Activated T-cell treated with anti-CD3 and anti-CD28 coated beads, Interleukin-2, amount 50 U/mL, for 4 hours (primary cell): ENCODE results near the gene DAPK1. TPM values are rescaled to one million over a fixed set of nuclear protein-coding genes. Genes with fewer than 3 reads are reported as not detected.

ENCODE experiments used
- ATAC-seq, 2 donors: fragments of 200-7000 bp; cut with Tn5 transposase; one replicate each; pipeline ENCODE4 v1.10.0; 2021
- DNase-seq: peaks from one replicate; pipeline ENCODE4 v3.0.0-alpha.2; 2020
- H3K27me3 Mint-ChIP-seq: one replicate; pipeline ENCODE4 v1.8.0; 2021; ENCODE audit warnings: low read depth, mixed read lengths
- H3K36me3 Mint-ChIP-seq: one replicate; pipeline ENCODE4 v1.8.0; 2022; ENCODE audit warnings: mixed read lengths; ENCODE audit not compliant: insufficient read depth
- H3K4me1 Mint-ChIP-seq: one replicate; pipeline ENCODE4 v1.8.0; 2021; ENCODE audit warnings: low read depth, mixed read lengths
- H3K4me3 Mint-ChIP-seq: one replicate; pipeline ENCODE4 v1.8.0; 2021; ENCODE audit warnings: mild to moderate bottlenecking, moderate library complexity, mixed read lengths
- H3K9me3 Mint-ChIP-seq: one replicate; pipeline ENCODE4 v1.8.0; 2021; ENCODE audit warnings: mixed read lengths
- total RNA-seq, 3 donors: library from RNA; stranded (reverse); gene quantifications; one replicate each; pipeline ENCODE4 v1.2.1, GENCODE V29; 2021

The DAPK1 gene
- total RNA-seq, 3 donors from 2014 or later, result 2.7 to 4.2 (median 4.0) TPM

- no peak for ATAC-seq
Observed at GRCh38 chr9:87614397-87614796, 116.7 kb downstream of the DAPK1 start.

DNA sequence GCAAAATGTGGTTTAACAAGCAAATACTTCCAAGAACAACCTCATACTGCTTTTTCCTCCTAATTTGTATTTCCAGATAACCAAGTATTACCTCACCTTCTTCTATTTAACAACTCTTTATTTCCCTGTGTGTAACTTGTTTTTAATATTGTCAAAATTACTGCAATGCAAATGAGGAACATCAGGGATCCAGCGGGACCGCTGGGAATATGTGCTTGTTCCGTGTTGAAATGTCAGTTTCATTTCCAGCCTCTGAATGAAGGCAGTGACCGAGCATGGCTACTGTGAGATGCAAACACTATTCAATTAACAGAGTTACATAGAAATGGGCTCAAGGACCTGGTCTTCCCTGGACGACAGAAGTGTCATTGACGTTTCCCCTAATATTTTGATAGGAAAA lies 117.5 kb downstream of the DAPK1 start:
- H3K4me3 Mint-ChIP-seq, result no peak overlapping the region
- H3K4me1 Mint-ChIP-seq, result no peaks in the 10 kb centered on the region
- no peaks in the 10 kb centered on the region for H3K36me3 Mint-ChIP-seq
- H3K27me3 Mint-ChIP-seq, result peaks cover 14% of the 10 kb centered on the region
- DNase-seq (no peak), ATAC-seq (no peak)
- no peaks in the 10 kb centered on the region for H3K9me3 Mint-ChIP-seq

More at GRCh38 chr9:87614397-87614796, 116.7 kb downstream of the DAPK1 start:
- no peak for DNase-seq
- no peaks in the 10 kb centered on the region for H3K4me1 Mint-ChIP-seq
- no peaks in the 10 kb centered on the region for H3K36me3 Mint-ChIP-seq
- H3K4me3 Mint-ChIP-seq, result no peak overlapping the region
- no peaks in the 10 kb centered on the region for H3K9me3 Mint-ChIP-seq
- peaks cover 14% of the 10 kb centered on the region for H3K27me3 Mint-ChIP-seq

DNA sequence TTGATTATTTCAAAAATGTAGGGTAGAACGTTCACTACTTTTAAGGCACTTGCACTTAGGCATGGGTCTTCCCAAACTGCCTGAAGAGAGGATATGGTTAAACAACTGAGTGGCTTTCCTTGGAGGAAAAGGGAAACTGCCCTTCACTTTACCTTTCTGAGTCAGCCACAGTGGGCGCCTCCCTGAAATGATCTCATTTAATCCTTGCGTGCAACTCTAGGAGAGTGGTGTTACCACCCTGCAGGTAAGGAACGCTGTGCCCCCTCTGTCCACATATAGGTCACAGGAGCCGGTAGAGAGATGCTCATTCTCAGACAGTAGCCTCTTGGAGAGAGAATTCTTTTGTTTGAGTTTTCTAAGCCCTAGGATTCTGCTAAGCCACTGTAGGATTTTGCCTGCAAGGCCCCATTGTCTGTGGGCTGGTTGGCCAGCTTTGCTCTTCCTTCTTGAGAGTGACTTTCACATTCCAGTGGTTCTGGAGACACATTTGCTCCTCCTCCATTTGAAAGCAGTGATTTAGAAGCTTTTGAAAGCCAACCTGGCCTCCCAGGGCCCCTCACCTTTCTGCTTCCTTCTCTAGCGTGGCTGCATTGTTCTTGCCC lies 118.0 kb downstream of the DAPK1 start:
- ATAC-seq, result no peak
- H3K4me3 Mint-ChIP-seq, result no peak overlapping the region

GRCh38 chr9:87618226-87618625 lies 120.6 kb downstream of the DAPK1 start:
- no peak for ATAC-seq
- no peak for DNase-seq
- Mint-ChIP-seq H3K27me3 (peaks cover 7% of the 10 kb centered on the region), H3K9me3 (no peaks in the 10 kb centered on the region), H3K4me1 (no peaks in the 10 kb centered on the region), H3K36me3 (no peaks in the 10 kb centered on the region), H3K4me3 (no peak overlapping the region)

More for the DNA sequence above, 118.0 kb downstream of the DAPK1 start:
- Mint-ChIP-seq H3K9me3 (no peaks in the 10 kb centered on the region), H3K36me3 (no peaks in the 10 kb centered on the region), H3K27me3 (peaks cover 12% of the 10 kb centered on the region), H3K4me1 (no peaks in the 10 kb centered on the region)
- DNase-seq, result no peak

DNA sequence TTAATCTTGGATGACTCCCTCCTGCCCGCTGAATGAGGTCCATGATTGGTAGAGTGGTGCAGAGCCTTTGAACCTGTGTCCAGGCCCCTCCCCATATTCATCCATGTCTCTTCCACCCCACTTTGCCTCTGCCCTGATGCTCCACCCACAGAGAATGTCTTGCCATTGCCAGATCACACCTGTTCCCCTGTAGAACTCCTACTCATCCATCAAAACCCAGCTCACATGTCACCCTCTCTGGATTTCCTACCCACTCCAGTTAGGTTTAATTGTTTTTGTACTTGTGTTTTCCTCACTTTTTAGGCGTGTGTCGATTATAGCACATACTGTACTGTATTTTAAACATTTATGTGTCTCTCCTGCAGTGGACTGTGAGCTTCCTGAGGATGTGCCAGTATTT lies 121.3 kb downstream of the DAPK1 start:
- no peak for DNase-seq
- H3K27me3 Mint-ChIP-seq, result peaks cover 7% of the 10 kb centered on the region
- no peak overlapping the region for H3K4me3 Mint-ChIP-seq
- H3K36me3 Mint-ChIP-seq, result no peaks in the 10 kb centered on the region
- no peaks in the 10 kb centered on the region for H3K4me1 Mint-ChIP-seq
- no peak for ATAC-seq
- H3K9me3 Mint-ChIP-seq, result no peaks in the 10 kb centered on the region

DNA sequence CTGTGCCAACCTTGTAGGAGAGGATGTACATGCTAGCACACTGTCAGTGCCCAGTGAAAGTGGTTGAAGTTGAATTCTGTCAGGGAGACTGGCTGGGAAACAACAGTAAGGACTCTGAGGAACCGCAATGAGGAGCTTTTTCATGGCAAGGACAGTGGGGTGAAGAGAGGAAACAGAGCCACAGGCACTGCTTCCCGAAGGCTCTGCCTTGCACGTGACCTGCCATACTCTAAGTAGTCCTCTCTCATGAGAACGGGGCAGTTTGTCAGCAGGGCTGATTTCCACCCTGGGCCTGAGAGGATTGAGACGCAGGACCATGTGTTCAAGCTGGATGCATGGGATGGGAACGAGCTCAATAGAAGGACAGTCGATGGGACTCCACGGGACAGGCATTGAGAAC lies 121.7 kb downstream of the DAPK1 start:
- DNase-seq, result no peak
- Mint-ChIP-seq H3K4me3 (no peak overlapping the region), H3K27me3 (peaks cover 7% of the 10 kb centered on the region), H3K9me3 (no peaks in the 10 kb centered on the region), H3K4me1 (no peaks in the 10 kb centered on the region), H3K36me3 (no peaks in the 10 kb centered on the region)
- no peak for ATAC-seq

- Mint-ChIP-seq H3K9me3 (peaks cover 3% of the 10 kb centered on the region), H3K27me3 (peaks cover 7% of the 10 kb centered on the region), H3K4me1 (no peaks in the 10 kb centered on the region), H3K4me3 (no peak overlapping the region), H3K36me3 (no peaks in the 10 kb centered on the region)
- ATAC-seq (no peak), DNase-seq (no peak)
Observed at GRCh38 chr9:87620731-87621322, 123.2 kb downstream of the DAPK1 start.

DNA sequence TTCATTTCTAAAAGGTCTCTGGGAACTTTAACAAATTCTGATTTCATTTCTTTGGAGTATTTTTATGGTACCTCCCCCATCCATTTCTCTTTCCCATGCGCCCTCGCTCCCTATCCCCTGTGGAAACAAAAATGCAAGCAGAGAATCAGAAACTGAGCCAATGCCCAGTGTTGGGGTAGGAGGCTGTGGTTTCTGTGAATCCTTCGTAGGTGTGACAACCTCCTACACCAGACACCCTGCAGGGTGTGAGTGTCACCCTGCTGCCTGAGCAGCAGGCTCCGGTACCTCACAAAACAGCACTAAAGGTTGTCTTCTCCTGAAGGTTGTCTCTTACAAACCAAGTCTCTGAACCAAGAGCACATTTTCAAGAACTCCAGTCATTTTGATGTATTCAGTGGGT lies 124.4 kb downstream of the DAPK1 start:
- no peaks in the 10 kb centered on the region for H3K4me1 Mint-ChIP-seq
- H3K27me3 Mint-ChIP-seq, result peaks cover 7% of the 10 kb centered on the region
- ATAC-seq (no peak), DNase-seq (no peak)
- peaks cover 3% of the 10 kb centered on the region for H3K9me3 Mint-ChIP-seq
- no peaks in the 10 kb centered on the region for H3K36me3 Mint-ChIP-seq
- H3K4me3 Mint-ChIP-seq, result no peak overlapping the region

DNA sequence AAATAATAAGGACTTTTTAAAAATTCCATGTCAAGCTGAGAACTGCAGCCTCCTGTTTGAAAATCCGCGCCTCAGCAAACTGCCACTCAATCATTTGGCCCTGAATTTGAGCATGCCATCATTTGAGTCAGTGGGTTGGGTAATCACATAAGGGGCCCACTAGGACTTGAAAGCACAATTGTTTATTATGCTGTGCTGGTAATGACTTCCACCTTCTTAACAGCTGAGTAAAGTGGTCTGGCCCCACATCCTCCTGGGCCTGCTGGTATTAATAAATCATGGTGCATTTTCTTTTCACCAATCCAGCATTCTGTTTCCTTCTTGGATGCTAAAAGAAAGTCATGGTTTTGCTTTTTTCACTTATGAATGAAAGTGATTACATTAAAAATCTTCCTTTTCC lies 125.3 kb downstream of the DAPK1 start:
- H3K27me3 Mint-ChIP-seq, result peaks cover 2% of the 10 kb centered on the region
- no peaks in the 10 kb centered on the region for H3K4me1 Mint-ChIP-seq
- DNase-seq (no peak), ATAC-seq (no peak)
- H3K36me3 Mint-ChIP-seq, result no peaks in the 10 kb centered on the region
- peaks cover 3% of the 10 kb centered on the region for H3K9me3 Mint-ChIP-seq
- H3K4me3 Mint-ChIP-seq, result no peak overlapping the region

DNA sequence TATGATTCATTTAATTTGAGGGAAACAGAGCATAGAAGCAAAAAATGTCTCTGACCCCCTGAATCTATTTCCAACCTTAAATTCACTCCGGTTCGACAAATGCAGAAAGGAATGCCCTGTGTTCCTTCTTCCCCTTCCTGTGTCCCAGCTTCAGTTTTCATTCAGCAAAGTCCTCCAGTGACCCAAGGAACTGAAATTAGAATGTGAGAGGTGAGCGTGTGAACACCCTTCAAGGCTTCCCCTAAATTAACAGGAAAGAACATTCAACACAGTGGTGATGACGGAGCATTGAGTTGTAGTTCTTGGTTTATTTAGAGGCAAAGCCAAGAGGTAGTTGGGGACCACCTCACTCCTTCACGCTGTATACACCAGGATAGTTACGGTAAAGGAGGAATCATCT lies 130.7 kb downstream of the DAPK1 start:
- ATAC-seq (no peak), DNase-seq (no peak)
- Mint-ChIP-seq H3K9me3 (peaks cover 3% of the 10 kb centered on the region), H3K27me3 (no peaks in the 10 kb centered on the region), H3K36me3 (no peaks in the 10 kb centered on the region), H3K4me1 (no peaks in the 10 kb centered on the region), H3K4me3 (no peak overlapping the region)

- DNase-seq (no peak), ATAC-seq (no peak)
- no peak overlapping the region for H3K4me3 Mint-ChIP-seq
- H3K9me3 Mint-ChIP-seq, result peaks cover 3% of the 10 kb centered on the region
- no peaks in the 10 kb centered on the region for H3K36me3 Mint-ChIP-seq
- no peaks in the 10 kb centered on the region for H3K4me1 Mint-ChIP-seq
- H3K27me3 Mint-ChIP-seq, result no peaks in the 10 kb centered on the region
Observed at GRCh38 chr9:87629104-87629503, 131.4 kb downstream of the DAPK1 start.

- ATAC-seq (no peak), DNase-seq (no peak)
- Mint-ChIP-seq H3K36me3 (no peaks in the 10 kb centered on the region), H3K27me3 (no peaks in the 10 kb centered on the region), H3K9me3 (no peaks in the 10 kb centered on the region), H3K4me3 (no peak overlapping the region), H3K4me1 (no peaks in the 10 kb centered on the region)
Observed at GRCh38 chr9:87630266-87630665, 132.6 kb downstream of the DAPK1 start.

DNA sequence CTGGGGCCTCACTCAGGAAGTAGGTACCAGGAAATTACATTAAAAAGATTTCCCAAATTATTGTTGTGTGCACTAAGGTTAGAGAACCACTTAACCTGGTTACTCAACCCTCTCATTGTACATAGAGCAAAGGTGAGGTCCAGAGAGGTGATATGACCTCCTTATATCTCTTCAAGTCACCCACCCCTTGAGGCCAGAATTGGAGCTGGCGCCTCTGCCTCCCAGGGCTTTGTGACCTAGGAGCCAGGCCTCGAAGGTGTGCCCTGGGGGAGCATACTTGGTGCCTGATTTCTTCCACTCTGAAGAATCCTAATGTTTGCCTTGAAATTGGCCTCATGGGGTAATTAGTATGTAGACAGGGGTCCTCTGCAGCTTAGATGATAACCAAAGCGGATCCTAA lies 133.2 kb downstream of the DAPK1 start:
- no peak for DNase-seq
- ATAC-seq, result no peak
- Mint-ChIP-seq H3K36me3 (no peaks in the 10 kb centered on the region), H3K4me3 (no peak overlapping the region), H3K27me3 (no peaks in the 10 kb centered on the region), H3K4me1 (no peaks in the 10 kb centered on the region), H3K9me3 (no peaks in the 10 kb centered on the region)

DNA sequence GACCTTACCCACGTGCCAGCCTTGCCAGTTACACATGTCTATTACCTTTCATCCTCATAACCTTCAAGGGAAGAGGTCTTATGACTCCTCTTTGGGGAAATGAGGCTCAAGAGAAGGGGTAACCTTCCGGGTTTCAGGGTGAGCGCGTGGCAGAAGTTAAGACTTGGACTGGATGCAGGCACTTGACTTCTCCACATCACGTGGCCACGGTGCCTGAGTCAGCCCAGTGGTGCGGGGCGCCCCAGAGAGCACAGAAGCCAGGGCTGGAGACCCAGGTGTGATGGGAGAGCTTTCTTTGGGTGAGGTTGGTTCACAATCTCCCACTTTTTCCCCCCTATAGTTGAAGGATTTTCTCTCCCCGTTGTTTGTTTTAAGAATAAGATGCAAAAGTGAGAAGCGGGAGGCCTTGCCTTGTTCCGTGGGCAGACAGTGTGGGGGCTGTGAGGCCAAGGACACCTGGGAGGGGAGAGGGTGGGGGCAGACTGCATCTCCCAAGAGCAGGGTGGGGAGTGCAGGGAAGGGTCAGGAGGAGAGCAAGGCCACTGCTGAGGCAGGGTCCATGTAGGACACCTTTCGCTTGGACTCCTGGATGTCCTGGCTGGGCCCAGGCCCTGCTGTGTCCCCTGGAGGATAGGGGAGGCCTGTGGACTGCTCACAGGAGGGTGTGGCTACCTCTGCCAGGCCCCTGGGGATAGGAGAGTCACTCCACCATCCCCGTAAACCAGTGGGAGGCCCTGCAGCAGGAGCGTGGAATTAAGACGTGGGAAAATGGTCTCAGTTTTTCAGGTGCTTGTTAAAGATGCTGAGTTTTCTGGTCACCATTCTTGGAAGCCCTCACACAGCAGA lies 138.2 kb downstream of the DAPK1 start:
- H3K4me3 Mint-ChIP-seq, result no peak overlapping the region
- no peaks in the 10 kb centered on the region for H3K27me3 Mint-ChIP-seq
- no peaks in the 10 kb centered on the region for H3K9me3 Mint-ChIP-seq
- DNase-seq, result no peak
- ATAC-seq, result no peak
- H3K4me1 Mint-ChIP-seq, result no peaks in the 10 kb centered on the region
- no peaks in the 10 kb centered on the region for H3K36me3 Mint-ChIP-seq

- no peak for DNase-seq
- no peaks in the 10 kb centered on the region for H3K9me3 Mint-ChIP-seq
- H3K4me1 Mint-ChIP-seq, result no peaks in the 10 kb centered on the region
- no peaks in the 10 kb centered on the region for H3K27me3 Mint-ChIP-seq
- H3K36me3 Mint-ChIP-seq, result no peaks in the 10 kb centered on the region
- ATAC-seq, result no peak
- no peak overlapping the region for H3K4me3 Mint-ChIP-seq
Observed at GRCh38 chr9:87638292-87638691, 140.6 kb downstream of the DAPK1 start.
